ENCODE data around the gene FOXG1. TPM values are rescaled to one million over a fixed set of nuclear protein-coding genes. Genes with fewer than 3 reads are reported as not detected.

FOXG1 gene
- total RNA-seq, 4 donors from 2014 or later = 0.16 to 1.8 (median 0.89) TPM; not detected in 1

- Histone ChIP-seq H3K27ac (no peak overlapping the region), H3K4me1 (peaks cover 0 to 37% (median 7%) of the 10 kb centered on the region in 3 donors), H3K4me3 (no peak overlapping the region), H3K9me3 (no peaks in the 10 kb centered on the region), H3K36me3 (no peaks in the 10 kb centered on the region), H3K27me3 (peaks cover 100% of the 10 kb centered on the region)
- ATAC-seq = no peak
- 30 to 37% methylated on average over 19 of the region's 33 CpGs for WGBS, 2 donors (ENCODE audit: low coverage in 1 of 2)
- TF ChIP-seq EP300 (IDR thresholded peaks at IDR 0.05) (no peak), CTCF (IDR thresholded peaks at IDR 0.05) (no peak), POLR2A (IDR thresholded peaks at IDR 0.05) (no peak), POLR2AphosphoS5 (IDR thresholded peaks at IDR 0.05) (no peak)
Measured at GRCh38 chr14:28761438-28762291, 4.9 kb upstream of the FOXG1 start.

GRCh38 chr14:28762303-28762954 lies 4.2 kb upstream of the FOXG1 start:
- Histone ChIP-seq H3K27ac (no peak overlapping the region), H3K4me3 (no peak overlapping the region), H3K9me3 (no peaks in the 10 kb centered on the region), H3K4me1 (peaks cover 0 to 43% (median 7%) of the 10 kb centered on the region in 3 donors), H3K36me3 (no peaks in the 10 kb centered on the region), H3K27me3 (peaks cover 99% of the 10 kb centered on the region)
- no peak for TF ChIP-seq EP300 (IDR thresholded peaks at IDR 0.05)
- TF ChIP-seq POLR2AphosphoS5 (IDR thresholded peaks at IDR 0.05) = no peak
- TF ChIP-seq POLR2A (IDR thresholded peaks at IDR 0.05) = no peak
- no peak for TF ChIP-seq CTCF (IDR thresholded peaks at IDR 0.05)
- 26 to 45% methylated on average over 5 to 8 of the region's 8 CpGs for whole genome bisulfite sequencing, 2 donors (ENCODE audit: low coverage in 1 of 2)
- ATAC-seq = no peak

GRCh38 chr14:28762955-28763326 lies 3.6 kb upstream of the FOXG1 start:
- TF ChIP-seq POLR2AphosphoS5 (IDR thresholded peaks at IDR 0.05) (no peak), EP300 (IDR thresholded peaks at IDR 0.05) (no peak), CTCF (IDR thresholded peaks at IDR 0.05) (no peak), POLR2A (IDR thresholded peaks at IDR 0.05) (no peak)
- Histone ChIP-seq H3K4me1 (peaks cover 0 to 48% (median 7%) of the 10 kb centered on the region in 3 donors), H3K27me3 (peaks cover 99% of the 10 kb centered on the region), H3K27ac (no peak overlapping the region), H3K36me3 (no peaks in the 10 kb centered on the region), H3K4me3 (no peak overlapping the region), H3K9me3 (peaks cover 0 to 3% (median 0%) of the 10 kb centered on the region in 3 donors)
- 19 to 63% methylated on average over 3 of the region's 3 CpGs for WGBS, 2 donors (ENCODE audit: low coverage in 1 of 2)
- ATAC-seq = no peak

GRCh38 chr14:28763751-28764256 lies 2.8 kb upstream of the FOXG1 start:
- WGBS, 2 donors (ENCODE audit: low coverage in 1 of 2) = 8 to 10% methylated on average over 2 to 4 of the region's 4 CpGs
- H3K27me3 ChIP-seq = peaks cover 99% of the 10 kb centered on the region
- no peak for ATAC-seq

More at GRCh38 chr14:28763751-28764256, 2.8 kb upstream of the FOXG1 start:
- H3K9me3 ChIP-seq = peaks cover 0 to 11% (median 0%) of the 10 kb centered on the region in 3 donors
- peaks cover 0 to 45% (median 7%) of the 10 kb centered on the region in 3 donors for H3K4me1 ChIP-seq
- no peaks in the 10 kb centered on the region for H3K36me3 ChIP-seq
- TF ChIP-seq CTCF (IDR thresholded peaks at IDR 0.05) = no peak
- no peak for TF ChIP-seq POLR2A (IDR thresholded peaks at IDR 0.05)
- TF ChIP-seq POLR2AphosphoS5 (IDR thresholded peaks at IDR 0.05) = no peak
- no peak for TF ChIP-seq EP300 (IDR thresholded peaks at IDR 0.05)
- H3K4me3 ChIP-seq = no peak overlapping the region
- peak overlapping the region in 1 of 4 donors; percentile 78 for H3K27ac ChIP-seq

All from gastroesophageal sphincter (tissue), 4 donors.